G401.6 (cell line): ENCODE results near the gene STAT5A.
"Not testable (repeated sequence)": the region's sequence is repeated elsewhere in the genome, so short reads cannot be mapped to it uniquely, and the experiment has no call there.

ENCODE experiments used
- FAIRE-seq: peaks from 2 replicates; lab custom pipeline; 2012; peaks lifted over from hg19 to GRCh38; lab: Jason Lieb, UNC

The STAT5A gene

DNA sequence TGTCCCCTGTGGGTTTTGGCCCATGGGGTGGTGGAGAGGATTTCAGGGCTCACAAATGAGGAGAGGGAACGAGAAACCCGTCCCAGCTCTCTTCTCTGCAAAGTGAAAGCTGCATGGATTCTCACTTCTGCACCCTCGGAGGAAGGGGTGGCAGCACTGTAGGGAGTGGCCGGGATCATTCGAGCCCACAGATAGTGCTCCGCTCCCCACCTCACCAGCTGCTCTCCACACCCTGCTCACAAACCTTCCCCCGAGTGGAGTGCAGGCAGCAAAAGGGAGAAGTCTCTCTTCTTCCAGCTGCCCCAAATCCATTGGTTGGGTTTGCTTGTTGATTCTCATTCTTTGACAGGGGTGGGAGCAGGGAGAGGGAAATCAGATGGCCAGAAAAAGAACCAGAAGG is 20.1 kb downstream of the STAT5A start:
- FAIRE-seq: no peak

DNA sequence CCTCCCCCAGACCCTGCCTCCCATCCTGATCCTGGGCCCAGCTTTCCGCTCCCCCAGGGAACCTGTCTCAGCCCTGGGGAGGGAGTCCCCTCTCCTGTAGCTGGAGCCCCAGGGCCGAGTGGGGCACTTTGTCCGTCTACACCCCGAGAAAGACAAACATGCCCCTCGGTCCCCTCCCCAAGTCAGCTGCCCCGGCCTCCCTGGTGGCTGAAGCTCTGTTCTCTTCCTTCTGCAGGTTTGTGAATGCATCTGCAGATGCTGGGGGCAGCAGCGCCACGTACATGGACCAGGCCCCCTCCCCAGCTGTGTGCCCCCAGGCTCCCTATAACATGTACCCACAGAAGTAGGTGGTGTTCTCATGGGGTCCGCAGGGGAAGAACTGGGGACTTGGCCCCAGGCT is 20.8 kb downstream of the STAT5A start:
- no peak for FAIRE-seq

DNA sequence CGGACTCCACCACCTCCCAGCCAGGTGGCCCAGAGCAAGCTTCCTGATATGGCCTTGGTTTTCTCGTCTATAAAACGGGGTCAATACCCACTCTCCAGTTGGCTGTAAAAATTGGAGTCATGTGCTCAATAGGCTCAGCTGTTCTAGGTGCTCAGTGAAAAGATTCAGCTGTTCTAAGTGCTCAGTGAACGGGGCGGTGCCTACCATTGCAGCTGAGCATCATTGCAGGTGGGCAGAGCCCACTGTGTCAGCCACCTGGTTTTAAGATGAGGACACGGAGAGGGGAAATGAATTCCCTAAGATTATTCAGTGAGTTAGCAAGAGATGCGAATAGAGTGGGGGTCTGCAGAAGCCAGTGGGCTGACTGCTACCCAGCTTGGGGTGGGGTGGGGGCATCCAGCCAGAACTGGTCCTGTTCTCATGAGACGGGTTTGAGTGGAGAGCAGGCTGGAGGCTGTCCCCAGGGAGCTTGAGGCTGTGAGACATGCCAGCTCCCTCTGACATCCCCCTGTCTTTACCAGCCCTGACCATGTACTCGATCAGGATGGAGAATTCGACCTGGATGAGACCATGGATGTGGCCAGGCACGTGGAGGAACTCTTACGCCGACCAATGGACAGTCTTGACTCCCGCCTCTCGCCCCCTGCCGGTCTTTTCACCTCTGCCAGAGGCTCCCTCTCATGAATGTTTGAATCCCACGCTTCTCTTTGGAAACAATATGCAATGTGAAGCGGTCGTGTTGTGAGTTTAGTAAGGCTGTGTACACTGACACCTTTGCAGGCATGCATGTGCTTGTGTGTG is 21.9 kb downstream of the STAT5A start:
- FAIRE-seq: no peak

DNA sequence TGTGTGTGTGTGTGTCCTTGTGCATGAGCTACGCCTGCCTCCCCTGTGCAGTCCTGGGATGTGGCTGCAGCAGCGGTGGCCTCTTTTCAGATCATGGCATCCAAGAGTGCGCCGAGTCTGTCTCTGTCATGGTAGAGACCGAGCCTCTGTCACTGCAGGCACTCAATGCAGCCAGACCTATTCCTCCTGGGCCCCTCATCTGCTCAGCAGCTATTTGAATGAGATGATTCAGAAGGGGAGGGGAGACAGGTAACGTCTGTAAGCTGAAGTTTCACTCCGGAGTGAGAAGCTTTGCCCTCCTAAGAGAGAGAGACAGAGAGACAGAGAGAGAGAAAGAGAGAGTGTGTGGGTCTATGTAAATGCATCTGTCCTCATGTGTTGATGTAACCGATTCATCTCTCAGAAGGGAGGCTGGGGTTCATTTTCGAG is 22.5 kb downstream of the STAT5A start:
- no peak for FAIRE-seq

DNA sequence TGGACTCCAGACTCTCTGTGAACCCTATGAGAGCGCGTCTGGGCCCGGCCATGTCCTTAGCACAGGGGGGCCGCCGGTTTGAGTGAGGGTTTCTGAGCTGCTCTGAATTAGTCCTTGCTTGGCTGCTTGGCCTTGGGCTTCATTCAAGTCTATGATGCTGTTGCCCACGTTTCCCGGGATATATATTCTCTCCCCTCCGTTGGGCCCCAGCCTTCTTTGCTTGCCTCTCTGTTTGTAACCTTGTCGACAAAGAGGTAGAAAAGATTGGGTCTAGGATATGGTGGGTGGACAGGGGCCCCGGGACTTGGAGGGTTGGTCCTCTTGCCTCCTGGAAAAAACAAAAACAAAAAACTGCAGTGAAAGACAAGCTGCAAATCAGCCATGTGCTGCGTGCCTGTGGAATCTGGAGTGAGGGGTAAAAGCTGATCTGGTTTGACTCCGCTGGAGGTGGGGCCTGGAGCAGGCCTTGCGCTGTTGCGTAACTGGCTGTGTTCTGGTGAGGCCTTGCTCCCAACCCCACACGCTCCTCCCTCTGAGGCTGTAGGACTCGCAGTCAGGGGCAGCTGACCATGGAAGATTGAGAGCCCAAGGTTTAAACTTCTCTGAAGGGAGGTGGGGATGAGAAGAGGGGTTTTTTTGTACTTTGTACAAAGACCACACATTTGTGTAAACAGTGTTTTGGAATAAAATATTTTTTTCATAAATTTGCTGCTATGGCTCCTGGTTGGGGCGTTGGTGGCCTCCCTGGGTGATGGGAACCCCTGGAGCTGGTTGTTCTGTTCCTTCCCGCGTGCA is 23.1 kb downstream of the STAT5A start:
- peak; percentile 89 for FAIRE-seq

DNA sequence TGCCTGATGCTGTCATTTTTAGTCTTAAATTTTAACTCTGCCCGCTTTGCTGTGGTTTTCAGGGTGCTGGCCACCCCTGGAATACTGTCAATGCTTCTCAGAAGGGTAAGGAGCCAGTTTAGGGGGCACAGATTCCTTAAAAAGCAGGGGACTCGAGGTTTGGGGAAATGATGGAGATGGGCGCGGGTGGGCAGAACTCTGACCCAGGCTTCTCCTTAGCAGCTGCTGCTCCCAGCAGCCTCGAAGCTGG is 23.7 kb downstream of the STAT5A start:
- no peak for FAIRE-seq

DNA sequence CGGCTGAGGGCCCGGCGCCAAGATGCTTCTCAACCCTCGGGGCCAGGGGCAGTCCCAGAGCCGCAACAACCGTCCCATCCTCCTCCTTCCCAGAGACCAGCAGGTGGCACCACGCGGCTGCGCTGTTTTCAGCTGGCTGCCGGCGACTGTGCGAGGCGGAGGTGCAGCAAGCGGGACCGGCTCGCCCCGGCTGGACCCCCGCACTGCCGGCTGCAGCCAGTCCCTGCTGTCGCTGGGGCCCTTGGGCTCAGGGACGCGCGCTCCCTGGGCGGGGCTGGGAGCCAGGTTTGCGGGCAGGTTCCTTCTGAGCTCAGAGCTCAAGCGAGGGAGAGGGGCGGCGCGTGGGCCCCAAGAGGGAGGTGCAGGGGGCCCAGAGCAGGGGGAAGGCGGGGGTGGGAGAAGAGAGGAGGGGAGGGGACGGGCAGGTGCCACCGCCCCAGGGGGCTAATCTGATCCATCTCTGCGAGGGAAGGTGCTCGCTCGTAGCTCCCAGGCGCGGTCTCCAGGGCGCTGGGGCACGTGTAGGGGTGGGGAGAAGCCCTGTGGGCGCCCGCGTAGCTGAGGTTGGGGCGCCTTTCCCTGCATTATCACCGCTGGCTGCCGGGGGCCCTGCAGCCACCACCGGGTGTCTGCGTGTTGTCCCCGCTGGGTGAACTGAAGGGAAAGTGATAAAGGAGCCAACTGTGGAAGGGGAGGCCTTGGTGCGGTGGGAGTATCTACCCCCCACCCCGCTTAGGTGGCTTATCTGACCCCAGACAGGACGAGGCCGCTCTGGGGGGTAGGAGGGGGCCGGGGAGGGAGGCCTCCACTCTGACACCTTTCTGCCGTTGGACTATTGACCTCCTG is 24.2 kb downstream of the STAT5A start:
- no peak for FAIRE-seq

DNA sequence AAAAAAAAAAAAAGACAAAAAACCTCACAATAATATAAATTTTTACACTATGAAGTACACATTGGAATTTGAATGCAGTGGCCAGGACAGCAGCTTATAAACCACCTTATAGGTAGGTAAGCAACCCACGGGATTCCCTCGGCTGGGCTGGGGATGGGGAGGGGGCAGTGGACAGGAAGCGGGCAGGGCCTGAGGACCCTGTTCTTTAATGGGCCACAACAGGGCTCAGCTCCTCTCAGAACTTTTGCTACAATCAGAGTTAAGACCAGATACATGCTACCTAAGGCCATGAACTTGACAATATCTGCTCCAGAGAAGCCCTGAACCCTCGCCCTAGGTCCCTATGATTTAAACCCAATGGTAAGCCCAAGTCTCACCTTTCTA is 25.1 kb downstream of the STAT5A start:
- no peak for FAIRE-seq

DNA sequence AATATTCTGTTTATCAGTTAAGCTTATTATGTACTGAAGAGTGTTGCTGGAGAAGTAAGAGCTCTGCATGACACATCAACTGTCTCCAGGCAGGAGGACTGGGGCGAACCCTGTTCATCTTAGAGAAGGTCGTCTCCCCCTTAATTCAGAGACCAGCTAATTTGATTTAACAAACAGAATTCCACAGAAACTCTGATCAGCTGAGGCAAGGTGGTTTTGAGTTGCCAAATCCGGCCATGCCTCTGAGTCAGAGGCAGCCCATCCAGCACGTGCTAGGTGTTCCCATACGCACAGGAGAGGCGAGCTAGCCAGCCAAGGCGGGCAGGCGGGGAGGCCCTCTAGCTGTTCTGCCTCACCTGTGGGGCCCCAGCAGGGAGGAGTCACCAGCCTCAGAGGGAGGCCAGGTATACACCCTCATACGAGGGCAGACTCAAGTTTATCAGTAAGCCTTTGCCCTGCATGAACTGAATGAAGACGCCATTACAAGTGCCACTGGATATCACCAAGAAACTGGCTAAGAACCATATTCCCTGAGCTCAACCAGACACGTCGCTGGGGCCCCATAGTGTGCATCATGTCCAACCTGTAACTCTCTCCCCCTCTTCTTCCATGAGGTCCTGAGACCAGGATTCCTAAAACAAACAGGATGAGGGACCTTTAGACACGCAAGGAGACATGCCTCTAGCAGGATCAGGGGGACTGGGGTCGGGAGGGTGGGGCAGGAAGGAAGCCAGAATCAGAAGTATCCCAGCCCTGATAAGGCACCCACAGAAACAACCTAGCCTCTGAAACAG is 25.7 kb downstream of the STAT5A start:
- FAIRE-seq: no peak

DNA sequence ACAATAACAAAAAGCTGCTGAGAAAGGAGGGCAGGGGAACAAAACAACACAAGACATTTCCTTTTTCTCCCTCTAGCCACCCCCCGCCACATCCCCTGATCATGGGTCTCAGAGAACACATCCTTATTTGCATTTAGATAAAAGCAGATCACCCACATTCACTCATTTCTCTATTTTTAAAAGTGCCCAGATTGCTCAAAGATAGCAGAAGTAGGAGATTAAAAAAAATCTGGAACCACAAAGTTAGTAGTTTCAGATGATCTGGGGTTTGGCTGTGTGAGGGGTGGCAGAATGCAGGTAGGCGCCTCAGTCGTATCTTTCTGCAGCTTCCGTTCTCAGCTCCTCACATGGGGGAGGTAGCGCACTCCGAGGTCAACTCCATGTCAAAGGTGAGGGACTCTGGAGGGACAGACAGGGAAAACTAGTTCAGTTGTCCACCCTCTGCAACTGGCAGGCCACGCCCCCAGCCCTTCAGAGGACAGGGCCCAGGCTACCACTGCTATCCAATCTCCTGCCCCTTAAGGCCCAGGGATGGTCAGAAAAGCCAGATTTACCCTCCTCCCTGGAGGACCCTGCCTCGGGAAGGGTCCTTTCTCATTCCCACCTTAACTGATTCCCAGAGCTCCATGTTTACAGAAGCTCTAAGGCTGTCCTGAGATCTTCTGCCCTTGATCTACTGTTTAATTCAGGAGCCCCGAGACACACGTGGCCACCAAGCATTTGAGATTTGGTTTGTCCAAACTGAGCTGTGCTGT is 27.3 kb downstream of the STAT5A start:
- no peak for FAIRE-seq

DNA sequence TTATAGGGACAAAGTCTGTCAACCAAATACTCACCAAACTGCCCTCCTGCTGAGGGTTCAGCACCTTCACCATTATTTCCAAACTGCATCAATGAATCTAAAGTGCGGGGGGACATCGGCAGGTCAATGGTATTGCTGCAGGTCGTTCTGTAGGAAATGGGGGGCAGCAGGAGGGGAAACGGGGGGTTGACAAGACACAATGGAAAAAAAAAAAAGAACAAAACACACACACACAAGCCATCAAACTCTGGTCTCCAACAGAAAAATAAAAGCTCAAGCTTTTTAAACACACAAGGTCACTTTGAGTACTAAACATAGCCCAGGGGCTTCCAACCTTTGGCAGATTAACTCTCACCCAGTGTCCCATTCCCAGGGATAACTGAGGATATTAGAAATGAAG is 28.5 kb downstream of the STAT5A start:
- FAIRE-seq: no peak

DNA sequence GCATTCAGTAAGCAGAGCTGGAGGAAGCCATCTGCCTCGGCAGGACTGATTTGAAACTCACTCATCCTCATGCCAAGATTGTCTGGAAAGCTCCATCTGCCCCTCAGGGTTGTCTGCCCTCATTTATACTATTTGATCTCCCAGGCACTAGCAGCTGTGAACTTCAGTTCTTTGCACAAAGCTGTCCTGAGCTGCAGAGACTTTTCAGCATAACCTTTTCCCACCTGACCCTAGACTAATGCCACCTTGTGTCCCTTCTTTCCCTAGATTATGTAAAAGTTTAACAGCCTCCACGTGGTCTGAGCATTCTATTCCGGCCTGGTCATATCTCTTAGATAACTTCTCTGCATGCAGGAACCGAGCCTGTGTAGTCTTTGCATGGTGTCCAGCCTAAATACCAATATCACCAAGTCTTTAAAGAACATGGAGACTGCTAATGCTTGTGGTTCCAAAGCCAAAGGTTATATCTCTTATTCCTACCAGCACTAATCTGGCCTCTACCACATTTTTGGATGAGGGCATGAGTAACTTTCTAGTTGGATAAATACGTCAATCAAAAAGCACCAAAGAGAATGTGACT is 29.1 kb downstream of the STAT5A start:
- no peak for FAIRE-seq

DNA sequence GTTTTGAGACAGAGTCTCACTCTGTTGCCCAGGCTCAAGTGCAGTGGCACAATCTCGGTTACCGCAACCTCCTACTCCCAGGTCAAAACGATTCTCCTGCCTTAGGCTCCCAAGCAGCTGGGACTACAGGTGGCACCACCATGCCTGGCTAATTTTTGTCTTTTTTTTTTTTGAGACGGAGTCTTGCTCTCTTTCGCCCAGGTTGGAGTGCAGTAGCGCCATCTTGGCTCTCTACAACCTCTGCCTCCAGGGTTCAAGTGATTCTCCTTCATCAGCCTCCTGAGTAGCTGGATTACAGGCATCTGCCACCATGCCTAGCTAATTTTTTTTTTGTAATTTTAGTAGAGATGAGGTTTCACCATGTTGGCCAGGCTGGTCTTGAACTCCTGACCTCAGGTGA is 29.7 kb downstream of the STAT5A start:
- FAIRE-seq: not testable (repeated sequence)

DNA sequence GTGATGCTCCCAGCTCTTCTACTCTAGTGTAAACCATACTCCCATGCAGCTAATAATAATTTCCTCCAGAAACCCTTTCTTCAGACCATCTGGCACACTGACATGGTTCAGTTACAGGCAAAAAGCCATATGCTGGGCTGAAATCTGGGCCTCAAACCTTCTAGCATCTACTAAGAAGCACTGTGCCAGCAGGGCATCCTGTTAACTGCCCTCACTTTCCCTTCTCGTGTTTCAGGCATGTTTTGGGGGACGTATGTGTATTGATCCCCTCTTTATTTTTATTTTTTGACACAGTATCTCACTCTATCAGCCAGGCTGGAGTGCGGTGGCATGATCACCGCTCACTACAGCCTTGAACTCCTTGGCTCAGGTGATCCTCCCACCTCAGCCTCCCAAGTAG is 33.3 kb downstream of the STAT5A start:
- FAIRE-seq: no peak

DNA sequence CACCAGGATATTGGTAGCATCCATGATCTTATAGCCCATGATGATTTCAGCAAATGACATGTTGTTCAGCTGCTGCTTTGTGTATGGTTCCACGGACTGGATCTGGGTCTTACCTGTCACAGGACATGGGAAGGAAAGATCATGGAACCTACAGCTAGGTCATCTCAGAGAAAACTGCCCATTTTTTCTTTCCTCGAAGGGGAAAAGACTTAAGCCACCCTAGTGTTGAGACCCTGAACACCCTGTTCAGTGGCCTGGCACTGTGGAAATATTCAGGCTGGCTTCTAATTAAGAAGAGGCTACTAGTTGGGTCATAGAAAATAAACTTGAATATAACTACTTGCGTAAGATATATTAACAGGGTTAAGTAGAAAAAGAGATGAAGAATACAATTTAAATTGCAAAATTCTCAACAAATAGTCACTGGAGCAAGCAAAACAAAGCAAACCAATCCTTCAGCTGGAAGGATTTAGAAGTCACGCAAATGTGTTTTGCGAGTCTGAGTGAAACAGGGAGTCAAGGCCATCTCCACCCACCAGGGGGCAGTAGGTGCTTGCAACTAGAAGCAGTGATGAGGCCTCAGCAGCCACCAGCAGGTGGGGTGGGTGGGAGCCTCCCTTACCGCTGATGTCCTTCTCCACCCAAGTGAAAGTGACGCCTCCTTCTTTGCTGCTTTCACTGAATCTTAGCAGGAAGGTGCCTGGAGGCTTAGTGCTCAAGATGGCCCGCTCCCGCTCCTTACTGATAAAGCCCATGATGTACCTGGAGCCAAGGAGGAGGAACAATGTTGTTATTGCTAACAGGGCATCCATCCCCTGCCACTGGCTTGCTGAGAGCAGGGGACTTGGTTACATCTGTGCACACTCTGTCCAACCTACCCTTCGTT is 34.3 kb downstream of the STAT5A start:
- peak; percentile 91 for FAIRE-seq

DNA sequence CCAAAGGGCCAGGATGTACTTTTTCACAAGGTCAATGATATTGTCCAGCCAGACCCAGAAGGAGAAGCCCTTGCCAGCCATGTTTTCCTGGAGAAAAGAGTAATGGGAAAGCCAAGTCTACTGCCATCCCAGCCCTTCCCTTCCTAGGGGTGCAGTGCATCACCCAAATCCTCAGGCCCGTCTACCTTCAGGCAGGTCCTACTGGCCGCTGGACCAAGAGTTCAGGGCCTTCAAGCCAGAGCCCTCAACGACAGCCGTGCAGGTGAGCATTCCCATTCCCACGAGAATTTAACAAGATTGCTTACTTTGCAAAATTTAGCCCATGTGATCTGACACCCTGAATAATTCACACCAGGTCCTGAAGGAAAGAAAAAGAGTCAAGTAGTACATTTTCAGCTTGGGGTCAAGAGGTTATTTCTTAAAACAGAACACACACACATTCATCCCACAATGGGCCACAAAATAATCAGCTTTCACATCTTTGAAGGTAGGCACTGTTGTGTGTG is 35.0 kb downstream of the STAT5A start:
- FAIRE-seq: no peak

DNA sequence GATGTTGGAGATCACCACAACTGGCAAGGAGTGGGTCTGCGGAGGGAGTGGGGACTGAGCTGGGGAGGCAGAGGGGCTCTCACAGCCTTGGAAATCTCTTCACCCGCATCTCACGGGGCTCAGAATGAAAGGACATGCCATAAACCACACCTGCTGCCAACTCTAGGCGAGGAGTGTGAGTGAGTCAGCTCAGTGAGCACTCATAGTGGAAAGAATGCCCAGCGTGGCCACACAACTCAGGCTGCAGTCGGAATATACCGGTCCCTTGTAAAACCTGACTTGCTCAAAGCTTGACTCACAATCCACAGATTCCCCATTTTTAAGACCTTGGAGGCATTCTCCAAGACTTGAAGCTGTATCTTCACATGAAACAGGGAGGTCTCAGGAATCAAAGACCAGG is 36.7 kb downstream of the STAT5A start:
- FAIRE-seq: peak; percentile 27

DNA sequence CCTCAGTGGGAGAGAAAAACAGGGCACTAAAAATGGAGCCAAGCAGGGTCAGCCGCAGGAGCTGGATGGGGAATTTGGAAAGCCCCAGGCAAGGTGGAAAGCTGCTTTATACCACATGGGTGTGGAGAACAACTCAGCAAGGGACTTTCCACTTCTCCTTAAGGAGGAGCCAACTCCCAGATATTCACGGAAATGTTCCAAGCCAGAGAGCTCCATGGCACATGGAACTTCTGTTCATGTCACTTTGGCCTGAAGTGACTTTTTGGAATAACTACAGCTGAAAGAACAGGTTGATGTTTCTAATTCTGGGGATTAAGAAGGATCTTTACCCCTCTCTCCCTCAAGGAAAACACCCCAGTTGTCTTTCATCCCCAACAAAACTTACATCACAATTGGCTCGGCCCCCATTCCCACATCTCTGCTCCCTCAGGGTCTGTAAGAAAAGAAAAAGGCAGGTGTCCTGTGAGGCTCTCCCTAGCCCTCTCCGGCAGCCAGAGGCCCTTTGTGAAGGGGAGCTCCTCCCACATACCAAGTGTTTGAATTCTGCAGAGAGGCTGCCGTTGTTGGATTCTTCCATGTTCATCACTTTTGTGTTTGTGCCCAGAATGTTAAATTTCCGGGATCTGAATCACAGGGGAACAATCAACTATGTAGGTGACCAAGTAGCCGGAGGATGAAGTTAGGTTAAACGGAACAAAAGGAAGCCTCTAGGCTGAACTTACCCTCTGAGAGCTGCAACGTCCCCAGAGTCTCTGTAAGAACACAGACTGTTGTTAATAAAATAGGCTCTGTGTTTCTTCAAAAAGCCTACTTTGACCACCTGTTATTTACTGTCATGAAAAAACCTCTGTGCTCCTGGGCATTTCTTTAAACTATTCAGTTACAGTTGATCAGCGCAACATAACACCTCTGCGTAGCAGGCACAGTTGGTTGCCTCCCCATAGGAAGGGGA is 41.0 kb downstream of the STAT5A start:
- peak; percentile 98 for FAIRE-seq

DNA sequence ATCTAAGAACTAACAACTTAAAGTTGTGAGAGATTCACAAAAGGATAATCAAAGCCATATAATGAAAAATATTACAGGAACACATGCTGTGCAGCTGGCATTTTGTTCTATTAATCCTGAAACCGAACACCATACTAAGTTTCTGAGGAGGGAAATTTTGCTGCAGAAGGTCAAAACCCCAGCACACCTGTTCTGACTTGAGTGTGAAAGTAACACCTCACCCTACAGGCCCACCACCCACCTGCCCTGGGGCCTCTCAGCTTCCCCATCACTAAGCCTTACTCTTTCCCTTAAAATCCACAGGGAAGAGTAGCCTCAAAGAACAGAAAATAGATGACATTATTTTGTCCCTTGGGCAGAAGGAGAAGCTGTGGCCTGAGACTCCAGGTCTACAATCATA is 44.8 kb downstream of the STAT5A start:
- no peak for FAIRE-seq
